Erythroblast (primary cell): ENCODE measurements around the gene CDHR2.

Source experiments
- GATA1 ChIP-seq: IDR thresholded peaks from 2 replicates; pipeline ENCODE4 v1.6.1; 2011; ENCODE audit warnings: low read depth, mild to moderate bottlenecking, control low read depth, low read length, moderate library complexity
- POLR2A ChIP-seq: IDR thresholded peaks from 2 replicates; pipeline ENCODE4 v1.6.1; 2011; ENCODE audit warnings: mild to moderate bottlenecking, low read length

DNA sequence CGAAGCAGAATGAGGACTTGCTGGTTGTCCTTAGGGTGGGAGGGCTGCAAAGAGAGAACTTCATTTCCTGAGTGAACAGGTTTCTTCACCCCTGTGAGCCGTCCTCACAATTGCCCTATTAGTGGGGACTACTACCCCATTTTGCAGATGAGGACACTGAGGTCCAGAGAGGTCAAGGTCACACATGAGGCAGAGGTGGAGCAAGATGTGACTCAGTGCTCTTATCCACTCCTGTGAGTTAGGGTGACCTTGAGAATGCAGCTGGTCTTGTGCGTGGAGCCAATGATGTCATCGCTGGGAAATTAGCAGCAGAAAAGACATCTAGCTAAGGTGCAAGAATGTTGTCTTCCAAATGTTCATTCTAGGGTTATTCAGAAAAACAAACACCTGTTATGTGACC lies 33.9 kb downstream of the CDHR2 start:
- no peak for TF ChIP-seq POLR2A
- no peak for TF ChIP-seq GATA1
